CD8-positive, alpha-beta memory T cell (primary cell): Measurements from ENCODE around the gene H6PD. TPM values are rescaled to one million over a fixed set of nuclear protein-coding genes. Genes with fewer than 3 reads are reported as not detected.

Experiments used
- CTCF ChIA-PET: fragments of 350-600 bp; sonication (Branson Sonifier 250); formaldehyde crosslinking; loops from one replicate; lab custom pipeline; 2021; ENCODE audit warnings: antibody characterized with exemption; lab: Charles Lee
- POLR2A ChIA-PET: fragments of 350-600 bp; sonication (Branson Sonifier 250); formaldehyde crosslinking; loops from one replicate; lab custom pipeline; 2021; ENCODE audit warnings: antibody characterized with exemption; lab: Charles Lee
- DNase-seq, 5 donors: peaks; one replicate each; pipeline versions ENCODE4 v3.0.0 to v3.0.0-alpha.2; 2020 to 2022; ENCODE audit warnings: mixed read lengths in 1 of 5
- H3K27ac ChIP-seq: one replicate; pipeline ENCODE4 v1.7.0; 2013; ENCODE audit warnings: low read depth, mild to moderate bottlenecking, low read length, moderate library complexity
- H3K27me3 ChIP-seq: 2 replicates; pipeline ENCODE4 v1.7.0; 2013; ENCODE audit warnings: low read length, mild to moderate bottlenecking; ENCODE audit not compliant: insufficient read depth, poor library complexity, severe bottlenecking
- H3K36me3 ChIP-seq: 2 replicates; pipeline ENCODE4 v1.7.0; 2013; ENCODE audit warnings: mild to moderate bottlenecking, low read length, moderate library complexity; ENCODE audit not compliant: insufficient read depth
- H3K4me1 ChIP-seq: 2 replicates; pipeline ENCODE4 v1.7.0; 2013; ENCODE audit warnings: mild to moderate bottlenecking, low read length, moderate library complexity; ENCODE audit not compliant: insufficient read depth
- H3K4me3 ChIP-seq: 2 replicates; pipeline ENCODE4 v1.7.0; 2013; ENCODE audit warnings: mild to moderate bottlenecking, low read length
- H3K9me3 ChIP-seq: 2 replicates; pipeline ENCODE4 v1.7.0; 2013; ENCODE audit warnings: mild to moderate bottlenecking, low read length
- H3K27ac Mint-ChIP-seq, 8 donors: one replicate each; pipeline ENCODE4 v1.8.0; 2020 to 2021; ENCODE audit warnings: mixed read lengths in 8 of 8, mild to moderate bottlenecking in 6 of 8, inconsistent platforms in 3 of 8, moderate library complexity in 3 of 8
- H3K27me3 Mint-ChIP-seq, 2 donors: one replicate each; pipeline ENCODE4 v1.8.0; 2020 to 2021; ENCODE audit warnings: mixed read lengths in 2 of 2, mild to moderate bottlenecking in 1 of 2, moderate library complexity in 1 of 2
- H3K36me3 Mint-ChIP-seq, 3 donors: one replicate each; pipeline ENCODE4 v1.8.0; 2020 to 2021; ENCODE audit warnings: mixed read lengths in 3 of 3, inconsistent platforms in 1 of 3, mild to moderate bottlenecking in 1 of 3
- H3K4me1 Mint-ChIP-seq, 3 donors: one replicate each; pipeline ENCODE4 v1.8.0; 2020 to 2021; ENCODE audit warnings: mixed read lengths in 3 of 3, inconsistent platforms in 1 of 3, mild to moderate bottlenecking in 1 of 3
- H3K4me3 Mint-ChIP-seq, 7 donors: one replicate each; pipeline ENCODE4 v1.8.0; 2020 to 2021; ENCODE audit warnings: mixed read lengths in 7 of 7, mild to moderate bottlenecking in 6 of 7, moderate library complexity in 4 of 7, inconsistent platforms in 2 of 7
- H3K9me3 Mint-ChIP-seq, 5 donors: one replicate each; pipeline ENCODE4 v1.8.0; 2020 to 2022; ENCODE audit warnings: mixed read lengths in 5 of 5, mild to moderate bottlenecking in 3 of 5, moderate library complexity in 2 of 5, inconsistent platforms in 1 of 5
- polyA plus RNA-seq: library from polyadenylated mRNA; unstranded; fragments of 300-500 nt; fragmentation: Illumina TruSeq; gene quantifications from one replicate; pipeline ENCODE4 v1.2.3, GENCODE V29; 2021
- total RNA-seq, 2 experiments: library from RNA; stranded (reverse); gene quantifications; one replicate each; pipeline ENCODE4 v1.2.3, GENCODE V29; 2021

Gene H6PD
- total and polyA plus RNA-seq, 3 experiments from 2014 or later: 7.8 to 11.6 (median 7.9) TPM

GRCh38 chr1:9238550-9238949 lies 4.0 kb downstream of the H6PD start:
- CTCF ChIA-PET: no interaction called here
- Histone ChIP-seq H3K36me3 (no peaks in the 10 kb centered on the region), H3K27me3 (no peaks in the 10 kb centered on the region), H3K4me3 (no peak overlapping the region), H3K27ac (no peak overlapping the region), H3K4me1 (peaks cover 40% of the 10 kb centered on the region), H3K9me3 (no peaks in the 10 kb centered on the region)
- H3K27ac Mint-ChIP-seq: peak overlapping the region in 2 of 8 donors; percentile 51 to 70
- peaks cover 46 to 59% (median 52%) of the 10 kb centered on the region in 3 donors for H3K4me1 Mint-ChIP-seq
- no peak for DNase-seq
- H3K27me3 Mint-ChIP-seq: no peaks in the 10 kb centered on the region
- H3K4me3 Mint-ChIP-seq: peak overlapping the region in 2 of 7 donors; percentile 21 to 57
- peaks cover 0 to 5% (median 1%) of the 10 kb centered on the region in 3 donors for H3K36me3 Mint-ChIP-seq
- POLR2A ChIA-PET: no interaction called here
- H3K9me3 Mint-ChIP-seq: no peaks in the 10 kb centered on the region

GRCh38 chr1:9239622-9240401 lies 5.2 kb downstream of the H6PD start:
- DNase-seq: peak in 3 of 5 donors; percentile 12 to 46 (median 21)
- Mint-ChIP-seq H3K9me3 (no peaks in the 10 kb centered on the region), H3K4me3 (peak overlapping the region; percentile 40 to 77 (median 68)), H3K36me3 (peaks cover 0 to 2% (median 1%) of the 10 kb centered on the region in 3 donors), H3K27ac (peak overlapping the region in 5 of 8 donors; percentile 15 to 80 (median 54)), H3K4me1 (peaks cover 47 to 63% (median 54%) of the 10 kb centered on the region in 3 donors), H3K27me3 (no peaks in the 10 kb centered on the region)
- H3K9me3 ChIP-seq: no peaks in the 10 kb centered on the region
- no peaks in the 10 kb centered on the region for H3K36me3 ChIP-seq
- POLR2A ChIA-PET: no interaction called here
- no peak overlapping the region for H3K4me3 ChIP-seq
- no peaks in the 10 kb centered on the region for H3K27me3 ChIP-seq
- no peak overlapping the region for H3K27ac ChIP-seq
- CTCF ChIA-PET: no interaction called here
- H3K4me1 ChIP-seq: peaks cover 45% of the 10 kb centered on the region

- no peak for DNase-seq
- Mint-ChIP-seq H3K4me3 (no peak overlapping the region), H3K36me3 (peaks cover 0 to 12% (median 1%) of the 10 kb centered on the region in 3 donors), H3K9me3 (no peaks in the 10 kb centered on the region), H3K27ac (no peak overlapping the region), H3K4me1 (peaks cover 41 to 57% (median 55%) of the 10 kb centered on the region in 3 donors), H3K27me3 (no peaks in the 10 kb centered on the region)
- Histone ChIP-seq H3K4me3 (no peak overlapping the region), H3K36me3 (no peaks in the 10 kb centered on the region), H3K4me1 (peaks cover 38% of the 10 kb centered on the region), H3K27ac (no peak overlapping the region), H3K27me3 (no peaks in the 10 kb centered on the region), H3K9me3 (no peaks in the 10 kb centered on the region)
- POLR2A ChIA-PET: no interaction called here
- CTCF ChIA-PET: no interaction called here
These were observed 6.6 kb downstream of the H6PD start for GRCh38 chr1:9240914-9241820.

GRCh38 chr1:9241891-9242290 lies 7.3 kb downstream of the H6PD start:
- POLR2A ChIA-PET: no interaction called here
- Mint-ChIP-seq H3K27me3 (no peaks in the 10 kb centered on the region), H3K9me3 (no peaks in the 10 kb centered on the region)

GRCh38 chr1:9242338-9242969 lies 7.9 kb downstream of the H6PD start:
- Histone ChIP-seq H3K36me3 (no peaks in the 10 kb centered on the region), H3K4me3 (no peak overlapping the region), H3K4me1 (peaks cover 36% of the 10 kb centered on the region), H3K27me3 (no peaks in the 10 kb centered on the region), H3K9me3 (no peaks in the 10 kb centered on the region), H3K27ac (no peak overlapping the region)
- Mint-ChIP-seq H3K9me3 (no peaks in the 10 kb centered on the region), H3K27me3 (no peaks in the 10 kb centered on the region), H3K27ac (peak overlapping the region in 1 of 8 donors; percentile 17), H3K4me3 (no peak overlapping the region), H3K4me1 (peaks cover 36 to 49% (median 48%) of the 10 kb centered on the region in 3 donors), H3K36me3 (peaks cover 0 to 19% (median 1%) of the 10 kb centered on the region in 3 donors)
- CTCF ChIA-PET: no interaction called here
- no peak for DNase-seq
- POLR2A ChIA-PET: no interaction called here

More at GRCh38 chr1:9241891-9242290, 7.3 kb downstream of the H6PD start:
- CTCF ChIA-PET: no interaction called here
- no peak for DNase-seq
- H3K4me3 ChIP-seq: no peak overlapping the region
- no peak overlapping the region for H3K27ac ChIP-seq
- peaks cover 36% of the 10 kb centered on the region for H3K4me1 ChIP-seq
- H3K36me3 Mint-ChIP-seq: peaks cover 0 to 18% (median 1%) of the 10 kb centered on the region in 3 donors
- H3K27me3 ChIP-seq: no peaks in the 10 kb centered on the region
- H3K9me3 ChIP-seq: no peaks in the 10 kb centered on the region
- H3K4me1 Mint-ChIP-seq: peaks cover 38 to 52% (median 51%) of the 10 kb centered on the region in 3 donors
- no peaks in the 10 kb centered on the region for H3K36me3 ChIP-seq
- peak overlapping the region in 1 of 7 donors; percentile 13 for H3K4me3 Mint-ChIP-seq
- peak overlapping the region in 2 of 8 donors; percentile 17 to 50 for H3K27ac Mint-ChIP-seq

- H3K9me3 Mint-ChIP-seq: no peaks in the 10 kb centered on the region
- POLR2A ChIA-PET: interaction anchor here (0.6 kb wide), 1 partner anchor 15 kb away, joined by 3 read pairs; no protein-coding TSS in a partner anchor
These were observed 8.6 kb downstream of the H6PD start for GRCh38 chr1:9243066-9243739.

GRCh38 chr1:9244501-9245229 lies 10.1 kb downstream of the H6PD start:
- Histone ChIP-seq H3K36me3 (no peaks in the 10 kb centered on the region), H3K4me3 (no peak overlapping the region), H3K4me1 (peaks cover 21% of the 10 kb centered on the region), H3K9me3 (no peaks in the 10 kb centered on the region), H3K27me3 (no peaks in the 10 kb centered on the region), H3K27ac (no peak overlapping the region)
- Mint-ChIP-seq H3K4me1 (peaks cover 20 to 31% (median 30%) of the 10 kb centered on the region in 3 donors), H3K4me3 (no peak overlapping the region), H3K9me3 (no peaks in the 10 kb centered on the region), H3K27me3 (no peaks in the 10 kb centered on the region), H3K36me3 (peaks cover 0 to 30% (median 1%) of the 10 kb centered on the region in 3 donors), H3K27ac (peak overlapping the region in 2 of 8 donors; percentile 48 to 68)
- no peak for DNase-seq
- POLR2A ChIA-PET: interaction anchor here (0.6 kb wide), 1 partner anchor 29 kb away, joined by 3 read pairs; no protein-coding TSS in a partner anchor
- CTCF ChIA-PET: interaction anchor here (0.8 to 2.0 kb wide), 3 partner anchors 8 to 396 kb away, joined by 3 to 4 read pairs (median 3); partner anchors contain the start of gene H6PD

More at GRCh38 chr1:9243066-9243739, 8.6 kb downstream of the H6PD start:
- H3K4me1 Mint-ChIP-seq: peaks cover 30 to 42% (median 40%) of the 10 kb centered on the region in 3 donors
- H3K4me1 ChIP-seq: peaks cover 35% of the 10 kb centered on the region
- no peak overlapping the region for H3K27ac Mint-ChIP-seq
- H3K36me3 Mint-ChIP-seq: peaks cover 0 to 24% (median 1%) of the 10 kb centered on the region in 3 donors
- CTCF ChIA-PET: no interaction called here
- no peak overlapping the region for H3K4me3 ChIP-seq
- no peaks in the 10 kb centered on the region for H3K27me3 Mint-ChIP-seq
- no peaks in the 10 kb centered on the region for H3K36me3 ChIP-seq
- no peak for DNase-seq
- no peak overlapping the region for H3K4me3 Mint-ChIP-seq
- H3K27me3 ChIP-seq: no peaks in the 10 kb centered on the region
- H3K27ac ChIP-seq: no peak overlapping the region
- H3K9me3 ChIP-seq: no peaks in the 10 kb centered on the region
